ENCODE results near the gene TTLL11. TPM values are rescaled to one million over a fixed set of nuclear protein-coding genes. Genes with fewer than 3 reads are reported as not detected.

TTLL11 gene
- total RNA-seq, 2 experiments from 2014 or later = 0.56 to 1.4 TPM

DNA sequence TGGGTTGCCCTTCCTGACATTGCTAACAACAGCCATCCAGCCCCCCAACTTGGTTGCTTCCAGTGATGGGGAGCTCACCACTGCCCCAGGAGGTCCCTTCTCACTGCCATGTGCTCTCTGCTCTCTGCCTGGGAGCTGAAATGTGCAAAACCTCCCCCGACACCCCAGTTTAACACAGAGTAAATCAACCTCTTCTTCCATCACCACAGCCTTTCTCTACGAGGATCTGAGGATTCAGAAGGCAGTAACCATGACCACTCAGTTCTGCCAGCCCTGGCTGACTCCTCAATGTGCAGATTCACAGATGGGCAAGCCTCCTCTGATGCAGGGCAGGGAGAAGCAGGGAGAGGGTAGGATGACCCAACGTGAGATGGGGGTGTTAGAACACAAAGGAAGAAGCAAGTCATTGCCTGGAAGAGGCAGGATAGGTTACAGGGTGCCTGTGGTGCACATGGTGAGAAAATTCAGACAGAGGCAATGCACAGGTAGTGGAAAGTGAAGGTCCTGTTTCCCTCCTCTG, 256.7 kb downstream of the TTLL11 start:
- TF ChIP-seq, protein P1, sequence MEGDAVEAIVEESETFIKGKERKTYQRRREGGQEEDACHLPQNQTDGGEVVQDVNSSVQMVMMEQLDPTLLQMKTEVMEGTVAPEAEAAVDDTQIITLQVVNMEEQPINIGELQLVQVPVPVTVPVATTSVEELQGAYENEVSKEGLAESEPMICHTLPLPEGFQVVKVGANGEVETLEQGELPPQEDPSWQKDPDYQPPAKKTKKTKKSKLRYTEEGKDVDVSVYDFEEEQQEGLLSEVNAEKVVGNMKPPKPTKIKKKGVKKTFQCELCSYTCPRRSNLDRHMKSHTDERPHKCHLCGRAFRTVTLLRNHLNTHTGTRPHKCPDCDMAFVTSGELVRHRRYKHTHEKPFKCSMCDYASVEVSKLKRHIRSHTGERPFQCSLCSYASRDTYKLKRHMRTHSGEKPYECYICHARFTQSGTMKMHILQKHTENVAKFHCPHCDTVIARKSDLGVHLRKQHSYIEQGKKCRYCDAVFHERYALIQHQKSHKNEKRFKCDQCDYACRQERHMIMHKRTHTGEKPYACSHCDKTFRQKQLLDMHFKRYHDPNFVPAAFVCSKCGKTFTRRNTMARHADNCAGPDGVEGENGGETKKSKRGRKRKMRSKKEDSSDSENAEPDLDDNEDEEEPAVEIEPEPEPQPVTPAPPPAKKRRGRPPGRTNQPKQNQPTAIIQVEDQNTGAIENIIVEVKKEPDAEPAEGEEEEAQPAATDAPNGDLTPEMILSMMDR (IDR thresholded peaks at IDR 0.05) = no peak
- ChIA-PET CTCF (no interaction called here), POLR2A (no interaction called here)
- Mint-ChIP-seq H3K9me3 (no peaks in the 10 kb centered on the region), H3K27me3 (no peaks in the 10 kb centered on the region), H3K4me3 (no peak overlapping the region), H3K4me1 (ENCODE audit: low read depth) (peaks cover 10% of the 10 kb centered on the region), H3K27ac (no peak overlapping the region), H3K36me3 (ENCODE audit: low read depth) (peaks cover 2% of the 10 kb centered on the region)
- DNase-seq (no peak), ATAC-seq (no peak)
- intact Hi-C loops (cut with micrococcal nuclease) = no loop called here

GRCh38 chr9:121835587-121836365, 257.3 kb downstream of the TTLL11 start:
- Mint-ChIP-seq H3K36me3 (ENCODE audit: low read depth) (peaks cover under 1% of the 10 kb centered on the region), H3K27ac (no peak overlapping the region), H3K4me3 (no peak overlapping the region), H3K9me3 (no peaks in the 10 kb centered on the region), H3K27me3 (no peaks in the 10 kb centered on the region), H3K4me1 (ENCODE audit: low read depth) (peaks cover 4% of the 10 kb centered on the region)
- TF ChIP-seq, protein P1 (IDR thresholded peaks at IDR 0.05) = no peak
- DNase-seq (no peak), ATAC-seq (no peak)
- POLR2A ChIA-PET = no interaction called here
- CTCF ChIA-PET = no interaction called here
- intact Hi-C loops (cut with micrococcal nuclease) = no loop called here

- Mint-ChIP-seq H3K4me1 (ENCODE audit: low read depth) (no peaks in the 10 kb centered on the region), H3K27ac (no peak overlapping the region), H3K9me3 (no peaks in the 10 kb centered on the region), H3K4me3 (no peak overlapping the region), H3K27me3 (no peaks in the 10 kb centered on the region), H3K36me3 (ENCODE audit: low read depth) (no peaks in the 10 kb centered on the region)
- ATAC-seq = no peak
- intact Hi-C loops (cut with micrococcal nuclease) = no loop called here
- POLR2A ChIA-PET = no interaction called here
- DNase-seq = no peak
- CTCF ChIA-PET = interaction anchor here (1.8 kb wide), 1 partner anchor 283 kb away, joined by 4 read pairs; no protein-coding TSS in a partner anchor
- TF ChIP-seq, protein P1 (IDR thresholded peaks at IDR 0.05) = no peak
Measured at GRCh38 chr9:121833061-121833460, 260.0 kb downstream of the TTLL11 start.

GRCh38 chr9:121831869-121832268, 261.2 kb downstream of the TTLL11 start:
- H3K27me3 Mint-ChIP-seq = no peaks in the 10 kb centered on the region
- TF ChIP-seq, protein P1 (IDR thresholded peaks at IDR 0.05) = no peak

GRCh38 chr9:121830441-121831140, 262.5 kb downstream of the TTLL11 start:
- intact Hi-C loops (cut with micrococcal nuclease) = loop anchor here (1.0 kb wide), 1 partner anchor 12 kb away; no protein-coding TSS in a partner anchor
- CTCF ChIA-PET = no interaction called here
- POLR2A ChIA-PET = no interaction called here
- Mint-ChIP-seq H3K4me3 (no peak overlapping the region), H3K4me1 (ENCODE audit: low read depth) (no peaks in the 10 kb centered on the region), H3K36me3 (ENCODE audit: low read depth) (no peaks in the 10 kb centered on the region), H3K9me3 (no peaks in the 10 kb centered on the region), H3K27me3 (no peaks in the 10 kb centered on the region), H3K27ac (no peak overlapping the region)
- DNase-seq (no peak), ATAC-seq (no peak)
- TF ChIP-seq, protein P1 (IDR thresholded peaks at IDR 0.05) = no peak

More at GRCh38 chr9:121831869-121832268, 261.2 kb downstream of the TTLL11 start:
- DNase-seq = no peak
- no peak for ATAC-seq
- Mint-ChIP-seq H3K4me1 (ENCODE audit: low read depth) (no peaks in the 10 kb centered on the region), H3K27ac (no peak overlapping the region), H3K4me3 (no peak overlapping the region), H3K9me3 (no peaks in the 10 kb centered on the region), H3K36me3 (ENCODE audit: low read depth) (no peaks in the 10 kb centered on the region)
- intact Hi-C loops (cut with micrococcal nuclease) = loop anchor here (1.0 kb wide), 1 partner anchor 10 kb away; no protein-coding TSS in a partner anchor
- CTCF ChIA-PET = no interaction called here
- POLR2A ChIA-PET = no interaction called here

Measured in activated CD8-positive, alpha-beta T cell treated with anti-CD3 and anti-CD28 coated beads for 36 hours (primary cell).